T-cell (primary cell): ENCODE results near the gene PREX1. TPM values are rescaled to one million over a fixed set of nuclear protein-coding genes. Genes with fewer than 3 reads are reported as not detected.

Source experiments
- ATAC-seq, 4 experiments: fragments of 200-7000 bp in 3 of 4; fragments of 150-1000 bp in 1 of 4; cut with Tn5 transposase; replicated peaks in 1 of 4; 1 replicate in 3 of 4; 2 replicates in 1 of 4; pipeline ENCODE4 v1.10.0; 2021; ENCODE audit warnings: moderate library complexity in 3 of 4, mild to moderate bottlenecking in 2 of 4, moderate number of reproducible peaks in 1 of 4
- CTCF ChIA-PET, 2 donors: fragments of 300-600 bp; sonication (Branson Sonifier 250); formaldehyde crosslinking; loops; one replicate each; lab custom pipeline; 2022; ENCODE audit warnings: antibody characterized with exemption in 2 of 2; lab: Charles Lee
- POLR2A ChIA-PET, 2 donors: fragments of 300-600 bp; sonication (Branson Sonifier 250); formaldehyde crosslinking; loops; one replicate each; lab custom pipeline; 2022; ENCODE audit warnings: antibody characterized with exemption in 2 of 2; lab: Charles Lee
- DNase-seq, 35 experiments: peaks; one replicate each; pipeline versions ENCODE4 v3.0.0 to v3.0.0-alpha.2; 2013 to 2023
- H3K27ac ChIP-seq: one replicate; pipeline ENCODE4 v1.5.1; 2013; ENCODE audit warnings: low read length
- H3K27me3 ChIP-seq, 2 experiments: replicated peaks in 1 of 2; 1 replicate in 1 of 2; 2 replicates in 1 of 2; pipeline versions ENCODE4 v1.6.1 to v1.7.0; 2013; ENCODE audit warnings: low read length in 1 of 2, mixed read lengths in 1 of 2; ENCODE audit not compliant: control insufficient read depth in 2 of 2, insufficient read depth in 2 of 2; ENCODE audit errors: extremely low read depth in 1 of 2
- H3K36me3 ChIP-seq, 2 donors: 1 replicate in 1 of 2; 2 replicates in 1 of 2; pipeline versions ENCODE4 v1.6.1 to v1.7.0; 2013; ENCODE audit warnings: low read length in 1 of 2; ENCODE audit not compliant: control insufficient read depth in 2 of 2, insufficient read depth in 1 of 2; ENCODE audit errors: extremely low read depth in 1 of 2
- H3K4me1 ChIP-seq, 2 experiments: 1 replicate in 1 of 2; 2 replicates in 1 of 2; pipeline versions ENCODE4 v1.6.1 to v1.7.0; 2013; ENCODE audit warnings: low read length in 2 of 2, mixed read lengths in 1 of 2; ENCODE audit not compliant: insufficient read depth in 2 of 2, control insufficient read depth in 1 of 2; ENCODE audit errors: extremely low read depth in 1 of 2
- H3K4me3 ChIP-seq, 2 donors: 1 replicate in 1 of 2; 2 replicates in 1 of 2; pipeline versions ENCODE4 v1.5.1 to v1.7.0; 2013; ENCODE audit warnings: mild to moderate bottlenecking in 2 of 2, low read length in 1 of 2, moderate library complexity in 1 of 2; ENCODE audit not compliant: control insufficient read depth in 1 of 2; ENCODE audit errors: extremely low read depth in 1 of 2
- H3K9me3 ChIP-seq: 2 replicates; pipeline ENCODE4 v1.7.0; 2013
- H3K27ac Mint-ChIP-seq, 2 donors: one replicate each; pipeline ENCODE4 v1.8.0; 2020 to 2021; ENCODE audit warnings: mild to moderate bottlenecking in 2 of 2, mixed read lengths in 2 of 2
- H3K27me3 Mint-ChIP-seq, 2 donors: one replicate each; pipeline ENCODE4 v1.8.0; 2021 to 2022; ENCODE audit warnings: mixed read lengths in 2 of 2
- H3K36me3 Mint-ChIP-seq: one replicate; pipeline ENCODE4 v1.8.0; 2021; ENCODE audit warnings: mixed read lengths
- H3K4me1 Mint-ChIP-seq, 3 donors: one replicate each; pipeline ENCODE4 v1.8.0; 2020 to 2022; ENCODE audit warnings: mixed read lengths in 3 of 3, mild to moderate bottlenecking in 1 of 3
- H3K4me3 Mint-ChIP-seq, 3 donors: one replicate each; pipeline ENCODE4 v1.8.0; 2020 to 2022; ENCODE audit warnings: mild to moderate bottlenecking in 3 of 3, mixed read lengths in 3 of 3, moderate library complexity in 3 of 3
- H3K9me3 Mint-ChIP-seq, 3 donors: one replicate each; pipeline ENCODE4 v1.8.0; 2020 to 2022; ENCODE audit warnings: mixed read lengths in 3 of 3
- WGBS: methylation state at CpG from one replicate; pipeline ENCODE4 v1.1.5; 2013; ENCODE audit warnings: missing lambda C conversion rate; ENCODE audit not compliant: insufficient coverage; 5-methylcytosine and 5-hydroxymethylcytosine counted together
- total RNA-seq, 35 experiments: library from RNA in 6 of 35; stranded (reverse) in 6 of 35; fragments of 120-200 nt in 1 of 35; gene quantifications; one replicate each; pipeline versions ENCODE4 v1.2.1 to v1.2.4 and lab custom pipeline; 2013 to 2026

Gene PREX1
- total RNA-seq, 5 donors from 2014 or later (not counting 1 experiment from before 2014, with no cell fraction given) = 99.2 to 181 (median 137) TPM

- H3K4me1 Mint-ChIP-seq = peaks cover 42 to 67% (median 63%) of the 10 kb centered on the region in 3 donors
These were observed 91.2 kb downstream of the PREX1 start for GRCh38 chr20:48736636-48737035.

GRCh38 chr20:48736231-48736630, 91.6 kb downstream of the PREX1 start:
- no peaks in the 10 kb centered on the region for H3K9me3 Mint-ChIP-seq
- no peaks in the 10 kb centered on the region for H3K9me3 ChIP-seq
- ChIA-PET CTCF (no interaction called here), POLR2A (no interaction called here)
- H3K36me3 Mint-ChIP-seq = peaks cover 50% of the 10 kb centered on the region
- H3K27me3 Mint-ChIP-seq = no peaks in the 10 kb centered on the region
- H3K4me3 Mint-ChIP-seq = peak overlapping the region in 1 of 3 donors; percentile 25
- peaks cover 0 to 60% of the 10 kb centered on the region in 2 experiments for H3K4me1 ChIP-seq
- DNase-seq = no peak
- no peak overlapping the region for H3K27ac ChIP-seq
- H3K27ac Mint-ChIP-seq = peak overlapping the region; percentile 24 to 75
- H3K27me3 ChIP-seq = no peaks in the 10 kb centered on the region
- H3K4me3 ChIP-seq = no peak overlapping the region
- peaks cover 45 to 65% (median 62%) of the 10 kb centered on the region in 3 donors for H3K4me1 Mint-ChIP-seq
- no peak for ATAC-seq
- peaks cover 0 to 70% of the 10 kb centered on the region in 2 donors for H3K36me3 ChIP-seq

More at GRCh38 chr20:48736636-48737035, 91.2 kb downstream of the PREX1 start:
- Mint-ChIP-seq H3K27me3 (no peaks in the 10 kb centered on the region), H3K9me3 (no peaks in the 10 kb centered on the region), H3K4me3 (peak overlapping the region in 1 of 3 donors; percentile 25), H3K36me3 (peaks cover 51% of the 10 kb centered on the region), H3K27ac (peak overlapping the region; percentile 24 to 75)
- H3K9me3 ChIP-seq = no peaks in the 10 kb centered on the region
- ChIA-PET POLR2A (no interaction called here), CTCF (no interaction called here)
- H3K4me1 ChIP-seq = peaks cover 0 to 61% of the 10 kb centered on the region in 2 experiments
- WGBS = 82% methylated on average over 1 of the region's 2 CpGs
- H3K27ac ChIP-seq = no peak overlapping the region
- no peak overlapping the region for H3K4me3 ChIP-seq
- H3K36me3 ChIP-seq = peaks cover 0 to 69% of the 10 kb centered on the region in 2 donors
- H3K27me3 ChIP-seq = no peaks in the 10 kb centered on the region
- ATAC-seq (no peak), DNase-seq (no peak)

GRCh38 chr20:48735112-48735511, 92.7 kb downstream of the PREX1 start:
- Mint-ChIP-seq H3K36me3 (peaks cover 56% of the 10 kb centered on the region), H3K27me3 (no peaks in the 10 kb centered on the region), H3K9me3 (no peaks in the 10 kb centered on the region), H3K4me3 (no peak overlapping the region), H3K27ac (peak overlapping the region; percentile 34 to 72), H3K4me1 (peaks cover 52 to 69% (median 66%) of the 10 kb centered on the region in 3 donors)
- ChIA-PET POLR2A (interaction anchor here (0.5 to 0.7 kb wide), 3 partner anchors 23 to 1208 kb away, joined by 3 to 4 read pairs (median 3); no protein-coding TSS in a partner anchor), CTCF (no interaction called here)
- Histone ChIP-seq H3K4me1 (peaks cover 0 to 54% of the 10 kb centered on the region in 2 experiments), H3K9me3 (no peaks in the 10 kb centered on the region), H3K27ac (no peak overlapping the region), H3K4me3 (no peak overlapping the region), H3K27me3 (no peaks in the 10 kb centered on the region), H3K36me3 (peaks cover 0 to 68% of the 10 kb centered on the region in 2 donors)
- ATAC-seq (no peak), DNase-seq (no peak)
- WGBS = 89% methylated on average over 3 of the region's 5 CpGs

- Histone ChIP-seq H3K4me3 (no peak overlapping the region), H3K9me3 (no peaks in the 10 kb centered on the region), H3K27me3 (no peaks in the 10 kb centered on the region), H3K27ac (no peak overlapping the region), H3K36me3 (peaks cover 0 to 76% of the 10 kb centered on the region in 2 donors), H3K4me1 (peaks cover 0 to 54% of the 10 kb centered on the region in 2 experiments)
- no peak overlapping the region for H3K4me3 Mint-ChIP-seq
- WGBS = 95% methylated on average over 8 of the region's 10 CpGs
- H3K9me3 Mint-ChIP-seq = no peaks in the 10 kb centered on the region
- DNase-seq = no peak
- no peak overlapping the region for H3K27ac Mint-ChIP-seq
- H3K4me1 Mint-ChIP-seq = peaks cover 50 to 69% (median 66%) of the 10 kb centered on the region in 3 donors
- H3K27me3 Mint-ChIP-seq = no peaks in the 10 kb centered on the region
- ATAC-seq = no peak
- POLR2A ChIA-PET = interaction anchor here in 1 of 2 donors (0.7 kb wide), 1 partner anchor 23 kb away, joined by 3 read pairs; no protein-coding TSS in a partner anchor
- CTCF ChIA-PET = no interaction called here
- peaks cover 64% of the 10 kb centered on the region for H3K36me3 Mint-ChIP-seq
These were observed 93.6 kb downstream of the PREX1 start for GRCh38 chr20:48734104-48734749.

- Histone ChIP-seq H3K36me3 (peaks cover 0 to 74% of the 10 kb centered on the region in 2 donors), H3K9me3 (no peaks in the 10 kb centered on the region), H3K27ac (no peak overlapping the region), H3K4me1 (peaks cover 0 to 53% of the 10 kb centered on the region in 2 experiments), H3K27me3 (no peaks in the 10 kb centered on the region), H3K4me3 (no peak overlapping the region)
- H3K36me3 Mint-ChIP-seq = peaks cover 61% of the 10 kb centered on the region
- no peak overlapping the region for H3K4me3 Mint-ChIP-seq
- no CpG with 5 or more reads among the region's 3 CpGs for WGBS
- ATAC-seq = no peak
- DNase-seq = no peak
- ChIA-PET CTCF (no interaction called here), POLR2A (no interaction called here)
- peaks cover 44 to 67% (median 58%) of the 10 kb centered on the region in 3 donors for H3K4me1 Mint-ChIP-seq
- no peaks in the 10 kb centered on the region for H3K27me3 Mint-ChIP-seq
- no peaks in the 10 kb centered on the region for H3K9me3 Mint-ChIP-seq
- H3K27ac Mint-ChIP-seq = peak overlapping the region; percentile 11 to 49
These were observed 94.5 kb downstream of the PREX1 start for GRCh38 chr20:48733296-48733790.

- WGBS = 100% methylated on average over 2 of the region's 12 CpGs
These were observed 95.5 kb downstream of the PREX1 start for GRCh38 chr20:48732081-48732829.

More at GRCh38 chr20:48732081-48732829, 95.5 kb downstream of the PREX1 start:
- Histone ChIP-seq H3K27ac (no peak overlapping the region), H3K4me3 (no peak overlapping the region), H3K9me3 (no peaks in the 10 kb centered on the region), H3K4me1 (peaks cover 0 to 50% of the 10 kb centered on the region in 2 experiments), H3K36me3 (peaks cover 0 to 74% of the 10 kb centered on the region in 2 donors), H3K27me3 (no peaks in the 10 kb centered on the region)
- Mint-ChIP-seq H3K4me3 (no peak overlapping the region), H3K9me3 (no peaks in the 10 kb centered on the region), H3K36me3 (peaks cover 60% of the 10 kb centered on the region), H3K27me3 (no peaks in the 10 kb centered on the region), H3K27ac (peak overlapping the region; percentile 44), H3K4me1 (peaks cover 36 to 65% (median 54%) of the 10 kb centered on the region in 3 donors)
- POLR2A ChIA-PET = no interaction called here
- CTCF ChIA-PET = no interaction called here
- ATAC-seq = no peak
- DNase-seq = no peak
